ENCODE measurements around the gene RAVER1.
"Not testable (repeated sequence)": the region's sequence is repeated elsewhere in the genome, so short reads cannot be mapped to it uniquely, and the experiment has no call there.

RAVER1 gene

GRCh38 chr19:10343495-10343894 lies 10.2 kb upstream of the RAVER1 start:
- DNase-seq, result no peak

- no peak for DNase-seq
Observed at GRCh38 chr19:10339977-10340376, 6.6 kb upstream of the RAVER1 start.

- DNase-seq, result no peak
Observed at GRCh38 chr19:10339380-10339960, 6.1 kb upstream of the RAVER1 start, which contains the start of gene ICAM3. Gene ICAM3 (minus strand): TSS chr19:10339624. CDS start chr19:10339614, 10 bp downstream.

- no peak for DNase-seq
Observed at GRCh38 chr19:10338940-10339339, 5.6 kb upstream of the RAVER1 start.

- not testable (repeated sequence) for DNase-seq
Observed at GRCh38 chr19:10336725-10337124, 3.4 kb upstream of the RAVER1 start.

GRCh38 chr19:10335352-10335985 lies 2.1 kb upstream of the RAVER1 start:
- no peak for DNase-seq

GRCh38 chr19:10334588-10335351 lies 1.4 kb upstream of the RAVER1 start:
- DNase-seq, result peak; percentile 31

- DNase-seq, result no peak
Observed at GRCh38 chr19:10333758-10334587, 644 bp upstream of the RAVER1 start.

- DNase-seq, result no peak
Observed at GRCh38 chr19:10332158-10332964, 968 bp downstream of the RAVER1 start.

- no peak for DNase-seq
Observed at GRCh38 chr19:10329555-10329954, 3.8 kb downstream of the RAVER1 start.

GRCh38 chr19:10328558-10329429 lies 4.5 kb downstream of the RAVER1 start:
- no peak for DNase-seq

GRCh38 chr19:10327793-10328192 lies 5.5 kb downstream of the RAVER1 start:
- no peak for DNase-seq

- no peak for DNase-seq
Observed at GRCh38 chr19:10325732-10326131, 7.6 kb downstream of the RAVER1 start.

- DNase-seq, result no peak
Observed at GRCh38 chr19:10321874-10322835, 11.2 kb downstream of the RAVER1 start.

- no peak for DNase-seq
Observed at GRCh38 chr19:10321417-10321797, 11.9 kb downstream of the RAVER1 start.

- DNase-seq, result no peak
Observed at GRCh38 chr19:10320602-10321416, 12.5 kb downstream of the RAVER1 start.

GRCh38 chr19:10318807-10319682 lies 14.3 kb downstream of the RAVER1 start:
- no peak for DNase-seq

- no peak for DNase-seq
Observed at GRCh38 chr19:10317857-10318462, 15.4 kb downstream of the RAVER1 start.
